ENCODE data around the gene XG.
A peak's percentile ranks its signal among the peaks of the same experiment; 100 is the strongest.
"Not testable (repeated sequence)": the region's sequence is repeated elsewhere in the genome, so short reads cannot be mapped to it uniquely, and the experiment has no call there.

The XG gene

GRCh38 chrX:2781698-2782097, 29.9 kb downstream of the XG start:
- no peak for DNase-seq

GRCh38 chrX:2782171-2782570, 30.3 kb downstream of the XG start:
- no peak for DNase-seq

- no peak for DNase-seq
These were observed 30.9 kb downstream of the XG start for GRCh38 chrX:2782778-2783177.

- DNase-seq = no peak
These were observed 32.2 kb downstream of the XG start for GRCh38 chrX:2784026-2784425.

- no peak for DNase-seq
These were observed 33.7 kb downstream of the XG start for GRCh38 chrX:2785538-2785937.

GRCh38 chrX:2788980-2789379, 37.1 kb downstream of the XG start:
- DNase-seq = no peak

- no peak for DNase-seq
These were observed 37.7 kb downstream of the XG start for GRCh38 chrX:2789569-2789968.

- no peak for DNase-seq
These were observed 41.9 kb downstream of the XG start for GRCh38 chrX:2793752-2794151.

GRCh38 chrX:2794336-2794735, 42.5 kb downstream of the XG start:
- DNase-seq = no peak

GRCh38 chrX:2796808-2797207, 45.0 kb downstream of the XG start:
- DNase-seq = peak; percentile 8

- DNase-seq = no peak
These were observed 47.5 kb downstream of the XG start for GRCh38 chrX:2799369-2799768.

- DNase-seq = not testable (repeated sequence)
These were observed 48.1 kb downstream of the XG start for GRCh38 chrX:2799980-2800379.

- DNase-seq = no peak
These were observed 49.4 kb downstream of the XG start for GRCh38 chrX:2801223-2801622.

GRCh38 chrX:2802376-2803090, 50.7 kb downstream of the XG start:
- DNase-seq = not testable (repeated sequence)

GRCh38 chrX:2803486-2803885, 51.6 kb downstream of the XG start:
- not testable (repeated sequence) for DNase-seq

- DNase-seq = not testable (repeated sequence)
These were observed 52.4 kb downstream of the XG start for GRCh38 chrX:2804106-2804843.

- DNase-seq = not testable (repeated sequence)
These were observed 53.0 kb downstream of the XG start for GRCh38 chrX:2804858-2805257.

- no peak for DNase-seq
These were observed 59.4 kb downstream of the XG start for GRCh38 chrX:2811271-2811670.

GRCh38 chrX:2812161-2812907, 60.5 kb downstream of the XG start:
- DNase-seq = peak; percentile 27

- DNase-seq = no peak
These were observed 65.2 kb downstream of the XG start for GRCh38 chrX:2817036-2817435.

GRCh38 chrX:2819345-2820135, 67.7 kb downstream of the XG start:
- DNase-seq = no peak

- DNase-seq = no peak
These were observed 68.4 kb downstream of the XG start for GRCh38 chrX:2820136-2820771.
